ENCODE data around the gene EPHA3.

Gene EPHA3

DNA sequence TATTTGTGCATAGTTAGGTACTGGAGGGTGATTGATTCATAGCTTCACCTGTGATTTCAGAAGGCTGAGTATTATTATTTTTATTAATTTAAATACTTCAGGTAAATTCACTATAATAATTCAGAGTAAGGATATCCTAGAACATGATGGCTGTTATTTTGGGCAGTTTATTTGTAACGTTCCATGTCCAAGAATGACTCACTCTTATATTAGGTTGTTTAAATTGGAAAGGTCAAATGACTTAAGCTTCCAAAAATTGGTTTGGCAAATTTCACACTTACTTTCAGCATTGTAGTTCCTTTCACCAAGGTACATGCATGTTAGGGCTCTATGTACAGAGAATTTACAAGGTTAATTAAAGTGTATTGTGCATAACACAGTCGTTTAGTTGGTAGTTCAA lies 120.2 kb downstream of the EPHA3 start:
- DNase-seq (ENCODE audit: low spot score), result no peak

- no peak for DNase-seq (ENCODE audit: low spot score)
These were observed 124.7 kb downstream of the EPHA3 start for GRCh38 chr3:89232155-89232554.

- no peak for DNase-seq (ENCODE audit: low spot score)
These were observed 127.2 kb downstream of the EPHA3 start for GRCh38 chr3:89234620-89235019.

GRCh38 chr3:89238846-89239245 lies 131.4 kb downstream of the EPHA3 start:
- no peak for DNase-seq (ENCODE audit: low spot score)

- no peak for DNase-seq (ENCODE audit: low spot score)
These were observed 132.4 kb downstream of the EPHA3 start for GRCh38 chr3:89239774-89240173.

GRCh38 chr3:89245612-89246011 lies 138.2 kb downstream of the EPHA3 start:
- DNase-seq (ENCODE audit: low spot score), result no peak

DNA sequence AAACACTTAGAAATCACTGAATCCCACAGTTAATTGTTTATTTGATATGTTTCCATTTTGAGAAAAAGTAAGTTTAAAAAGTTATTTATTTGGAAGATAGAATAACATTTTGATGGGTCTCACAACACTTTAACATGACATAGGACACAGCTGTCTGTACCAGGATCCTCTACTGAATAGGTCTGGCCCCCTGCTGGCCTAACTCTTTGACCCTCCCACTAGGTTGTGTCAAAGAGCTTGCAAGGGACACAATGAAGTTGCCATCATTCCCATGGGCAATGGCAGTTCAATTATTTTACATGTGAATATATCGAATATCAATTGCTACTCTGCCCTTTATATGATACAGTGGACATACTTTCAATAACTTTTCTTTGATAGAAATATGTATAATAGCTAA lies 138.9 kb downstream of the EPHA3 start:
- DNase-seq (ENCODE audit: low spot score), result no peak

GRCh38 chr3:89250742-89251141 lies 143.3 kb downstream of the EPHA3 start:
- no peak for DNase-seq (ENCODE audit: low spot score)

DNA sequence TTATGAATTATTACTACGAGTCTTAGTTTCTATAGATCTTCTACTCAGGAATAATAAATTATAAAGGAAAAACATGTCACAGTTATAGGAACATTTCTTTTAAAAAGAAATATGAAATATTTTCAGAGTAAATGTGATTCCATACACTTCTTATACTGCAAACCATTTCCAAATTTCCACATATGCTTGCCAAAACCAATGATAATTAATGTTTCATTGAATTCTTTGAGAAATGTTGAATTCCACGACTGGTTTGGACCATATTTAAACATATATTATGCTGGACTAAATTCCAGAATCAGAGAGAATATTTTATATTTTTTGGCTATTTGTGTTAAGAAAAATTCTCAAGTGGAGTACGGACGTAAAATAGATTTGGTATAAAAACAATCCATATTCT lies 144.6 kb downstream of the EPHA3 start:
- no peak for DNase-seq (ENCODE audit: low spot score)

DNA sequence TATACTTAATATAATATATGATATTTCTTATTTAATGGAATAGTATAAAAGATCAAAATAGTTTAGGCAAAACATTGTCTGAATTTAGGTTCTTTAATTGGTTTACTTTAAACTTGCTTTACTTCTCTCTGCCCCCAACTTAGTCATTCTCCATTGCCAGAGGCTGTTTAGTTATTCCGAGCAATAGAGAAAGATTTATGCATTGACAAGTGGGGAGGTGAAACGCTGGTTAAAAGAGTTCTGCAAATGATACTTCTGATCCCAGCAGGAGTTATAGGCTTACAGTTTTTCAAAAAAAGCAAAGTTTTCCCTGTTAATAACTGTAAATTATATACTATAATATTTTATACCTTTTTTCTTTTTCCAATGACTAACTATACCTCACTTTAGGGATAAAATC lies 145.4 kb downstream of the EPHA3 start:
- no peak for DNase-seq (ENCODE audit: low spot score)

- no peak for DNase-seq (ENCODE audit: low spot score)
These were observed 149.0 kb downstream of the EPHA3 start for GRCh38 chr3:89256395-89256794.

GRCh38 chr3:89256882-89257281 lies 149.5 kb downstream of the EPHA3 start:
- no peak for DNase-seq (ENCODE audit: low spot score)

GRCh38 chr3:89260721-89261120 lies 153.3 kb downstream of the EPHA3 start:
- peak; percentile 9 for DNase-seq (ENCODE audit: low spot score)

DNA sequence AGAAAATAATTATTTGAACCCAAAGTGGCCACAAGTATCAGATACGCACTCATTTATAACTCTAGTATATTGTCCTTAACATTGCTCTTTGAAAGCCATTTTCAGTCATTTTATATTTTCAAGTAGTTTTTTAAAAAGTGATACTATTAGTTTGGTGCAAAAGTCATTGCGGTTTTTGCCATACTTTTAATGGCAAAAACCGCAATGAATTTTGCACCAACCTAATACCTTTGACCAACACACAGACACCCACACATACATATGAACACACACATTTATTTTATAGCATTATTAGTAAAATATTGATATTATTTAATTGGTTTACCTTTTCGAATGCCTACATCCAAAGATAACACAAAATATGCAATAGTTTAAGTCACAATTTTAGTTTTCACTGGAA lies 154.3 kb downstream of the EPHA3 start:
- DNase-seq (ENCODE audit: low spot score), result no peak

DNA sequence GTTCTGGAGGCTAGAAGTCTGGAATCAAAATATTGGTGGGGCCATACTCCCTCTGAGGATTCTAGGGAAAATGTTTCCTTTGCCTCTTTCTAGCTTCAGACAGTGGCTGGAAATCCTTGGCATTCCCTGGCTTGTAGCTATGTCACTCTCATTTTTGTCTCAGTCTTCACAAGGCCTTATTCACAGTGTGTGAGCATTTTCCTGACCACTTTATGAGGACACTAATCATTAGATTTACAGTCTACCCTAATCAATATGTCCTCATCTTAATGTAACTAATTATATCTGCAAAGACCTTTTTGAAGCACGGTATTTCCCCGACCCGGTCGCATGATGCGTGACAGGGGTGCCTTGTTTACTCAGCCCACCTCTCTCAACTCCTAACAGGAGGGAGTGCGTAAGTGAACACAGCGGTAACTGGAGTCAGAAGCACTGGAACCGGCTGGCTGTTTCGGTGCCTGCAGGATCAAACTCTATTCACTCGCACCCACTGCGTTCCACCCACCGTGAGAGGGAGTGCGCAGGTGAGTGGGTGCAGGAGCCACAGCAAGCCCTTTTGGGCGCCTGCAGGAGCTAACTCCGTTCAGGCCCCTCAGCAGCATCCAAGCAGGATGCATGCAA lies 155.0 kb downstream of the EPHA3 start:
- no peak for DNase-seq (ENCODE audit: low spot score)

- DNase-seq (ENCODE audit: low spot score), result no peak
These were observed 156.7 kb downstream of the EPHA3 start for GRCh38 chr3:89264037-89264560.

- no peak for DNase-seq (ENCODE audit: low spot score)
These were observed 158.7 kb downstream of the EPHA3 start for GRCh38 chr3:89266074-89266473.

- DNase-seq (ENCODE audit: low spot score), result no peak
These were observed 160.6 kb downstream of the EPHA3 start for GRCh38 chr3:89268059-89268458.

DNA sequence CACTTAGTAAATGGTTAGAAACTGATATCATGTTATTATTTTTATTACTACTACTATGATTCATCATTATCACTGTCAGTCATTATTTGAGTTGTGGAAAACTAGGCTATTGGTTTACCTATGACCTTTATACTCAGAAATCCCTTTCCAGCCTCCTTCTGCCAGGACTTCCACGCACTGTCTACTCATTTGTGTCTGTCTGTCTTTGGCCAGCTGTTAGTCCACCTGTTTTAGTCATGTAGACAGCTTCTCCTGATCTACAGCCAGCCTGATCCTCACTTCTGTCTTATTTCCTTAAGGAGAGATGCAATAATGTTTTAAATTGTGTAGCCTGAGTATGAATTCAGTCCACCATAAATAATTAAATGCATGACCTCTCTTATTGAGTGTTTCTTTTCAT lies 162.8 kb downstream of the EPHA3 start:
- no peak for DNase-seq (ENCODE audit: low spot score)

DNA sequence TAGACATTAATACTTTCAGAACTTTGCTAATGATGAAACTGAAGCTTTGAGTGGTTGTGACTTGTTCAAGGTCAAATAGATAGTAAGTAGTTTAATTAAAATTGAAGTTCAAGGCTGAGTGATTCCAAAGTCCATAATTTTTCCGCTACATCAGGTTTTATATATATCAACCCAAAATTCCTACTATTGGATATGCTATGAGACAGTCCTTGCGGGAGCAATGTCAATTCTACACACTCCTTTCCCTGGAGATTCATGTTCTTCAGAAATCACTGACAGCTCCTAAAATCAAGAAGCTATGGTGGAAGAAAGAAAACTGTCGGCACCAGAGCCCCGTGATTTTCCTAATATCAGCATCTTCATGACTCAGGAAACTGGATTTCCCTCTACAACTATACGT lies 167.6 kb downstream of the EPHA3 start:
- no peak for DNase-seq (ENCODE audit: low spot score)

DNA sequence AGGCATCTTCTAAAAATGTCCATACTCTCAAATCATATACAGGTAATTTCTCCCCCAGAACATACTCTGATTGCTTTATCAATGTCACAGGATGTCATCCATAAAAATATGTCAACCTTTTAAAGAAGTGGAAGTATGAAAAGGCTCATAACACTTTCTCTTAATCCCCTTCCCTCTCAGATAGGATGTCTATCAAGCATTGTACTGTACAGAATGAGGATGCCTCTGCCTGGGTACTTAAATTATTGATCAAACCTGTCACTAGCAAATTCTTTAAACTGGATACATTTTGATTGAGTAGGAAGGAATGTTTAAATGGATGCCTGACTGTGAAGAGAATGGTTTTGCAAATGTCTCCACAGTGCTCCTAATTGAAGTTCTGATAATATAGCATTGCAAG lies 168.7 kb downstream of the EPHA3 start:
- DNase-seq (ENCODE audit: low spot score), result no peak

DNA sequence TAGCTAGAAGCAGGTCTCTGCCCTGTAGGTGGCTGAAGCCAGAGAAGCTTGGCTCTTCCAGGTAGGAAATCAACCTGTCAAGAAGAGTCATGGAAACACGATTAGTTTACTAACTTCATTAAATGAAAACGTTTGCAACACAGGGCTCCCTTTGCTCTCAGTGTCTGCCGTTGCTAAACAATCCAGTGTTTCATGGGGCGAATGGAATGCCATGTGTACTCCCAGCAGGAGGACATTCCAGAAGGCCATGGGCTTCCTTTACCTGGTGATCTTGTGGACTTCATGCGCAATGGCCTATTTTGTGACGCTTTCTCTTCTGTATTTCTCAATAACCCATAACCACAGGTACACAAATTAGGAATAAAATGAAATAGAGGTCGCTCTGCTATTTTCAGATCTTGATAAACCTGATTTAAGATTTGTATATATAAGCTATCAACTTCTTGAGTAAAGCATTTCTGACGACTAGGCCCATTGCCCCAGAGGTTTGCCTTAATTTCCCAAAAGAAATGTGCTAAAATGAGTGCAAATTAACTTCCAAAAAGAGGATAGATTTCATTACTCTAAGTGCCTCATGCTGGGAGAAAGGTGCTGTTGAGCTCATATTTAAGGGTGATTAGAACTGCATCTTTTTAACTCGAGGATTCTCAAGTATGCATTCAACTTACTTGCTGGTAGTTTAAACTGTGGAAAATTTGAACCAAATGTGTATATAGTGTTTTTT lies 171.0 kb downstream of the EPHA3 start:
- DNase-seq (ENCODE audit: low spot score), result no peak

- DNase-seq (ENCODE audit: low spot score), result no peak
These were observed 172.9 kb downstream of the EPHA3 start for GRCh38 chr3:89280301-89280700.
